A204.1 (cell line): ENCODE data around the gene FBXO9.

Experiments
- FAIRE-seq: peaks from 2 replicates; lab custom pipeline; 2012; peaks lifted over from hg19 to GRCh38; lab: Jason Lieb, UNC

FBXO9 gene

DNA sequence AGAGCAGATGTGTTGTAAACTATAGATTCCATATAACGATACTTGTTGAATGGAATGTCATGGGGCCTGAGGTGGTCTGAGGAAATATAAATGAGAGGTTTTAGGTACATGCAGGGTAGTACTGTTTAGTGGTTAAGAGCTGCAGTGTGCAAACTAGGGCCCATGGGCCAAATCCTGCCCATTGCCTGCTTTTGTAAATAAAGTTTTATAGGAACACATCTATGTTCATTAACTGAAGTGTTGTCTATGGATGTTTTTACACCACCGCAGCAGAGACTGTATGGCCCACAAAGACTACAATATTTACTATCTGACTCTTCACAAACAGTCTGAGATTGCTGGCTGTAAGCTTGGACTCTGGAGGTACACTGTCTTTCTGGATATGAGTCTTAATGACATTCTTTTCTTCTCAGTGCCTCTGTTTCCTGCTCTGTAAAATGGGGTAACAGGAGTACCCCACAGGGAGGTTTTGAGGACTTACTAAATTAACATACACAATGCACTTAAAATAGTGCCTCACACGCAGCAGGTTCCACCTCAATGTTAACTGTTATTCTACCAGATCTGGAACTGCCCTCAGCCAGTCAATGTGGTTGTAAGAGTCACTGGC is 70.9 kb downstream of the FBXO9 start:
- no peak for FAIRE-seq

DNA sequence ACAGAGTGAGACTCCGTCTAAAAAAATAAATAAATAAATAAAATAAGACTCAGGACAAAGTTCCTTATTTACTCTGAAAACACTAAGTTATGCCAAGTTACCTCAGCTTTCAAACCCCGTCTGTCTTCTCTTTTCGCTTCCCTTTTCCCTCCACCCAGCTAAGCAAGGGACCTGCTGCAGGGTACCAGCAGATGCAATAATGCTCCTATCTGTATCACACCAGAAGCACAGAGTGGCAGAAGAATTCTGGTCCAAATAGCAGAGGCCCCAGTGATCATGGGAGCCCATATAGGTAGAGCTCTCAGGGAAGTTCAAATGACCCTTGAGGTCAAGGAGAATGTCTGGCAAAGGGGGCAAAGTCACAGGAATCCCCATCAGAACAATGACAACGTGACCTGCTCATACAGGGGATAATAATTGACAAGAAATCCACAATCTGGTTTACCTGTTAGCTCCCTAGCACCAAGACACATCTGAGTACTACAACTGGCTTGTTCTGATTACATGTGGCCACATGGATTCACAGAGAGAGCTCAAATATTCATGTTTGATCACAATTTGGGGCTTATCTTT is 74.7 kb downstream of the FBXO9 start:
- FAIRE-seq: no peak

DNA sequence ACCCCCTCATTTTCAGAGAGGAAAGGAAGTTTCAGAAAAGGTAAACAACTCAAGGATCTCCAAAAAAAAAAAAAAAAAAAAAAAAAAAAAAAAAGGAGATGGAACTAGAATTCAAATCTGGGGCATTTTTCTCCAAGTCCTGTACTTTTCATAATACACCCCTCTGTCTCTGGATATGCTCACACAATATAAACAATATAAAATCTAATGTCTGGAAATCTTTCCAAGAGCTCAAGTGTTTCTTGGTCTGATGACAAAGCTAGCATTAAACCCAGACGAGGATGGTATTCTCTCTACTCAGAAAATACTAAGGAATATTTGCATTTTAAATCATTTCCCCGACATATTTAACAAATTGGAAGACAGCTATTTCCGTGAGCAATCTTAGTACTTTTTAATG is 77.6 kb downstream of the FBXO9 start:
- FAIRE-seq: no peak

DNA sequence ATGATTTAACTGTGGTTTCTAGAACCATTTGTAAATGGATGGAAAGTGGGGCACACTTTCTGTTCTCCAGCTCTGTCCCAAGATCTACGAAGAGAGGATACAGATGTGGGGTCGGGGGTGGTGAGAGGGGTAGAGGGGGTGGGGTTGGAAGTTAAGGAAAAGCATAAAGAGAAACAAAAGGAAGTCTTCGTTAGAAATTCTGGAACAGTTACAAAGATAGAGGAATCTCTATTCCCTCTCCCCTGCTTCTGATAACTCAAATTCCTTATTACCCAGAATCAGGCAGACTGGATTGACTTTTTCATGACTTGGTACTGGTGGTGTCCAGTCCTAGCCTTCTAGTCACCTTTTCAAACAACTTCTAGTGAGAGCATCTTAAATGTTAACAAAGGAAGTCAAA is 78.5 kb downstream of the FBXO9 start:
- FAIRE-seq: no peak

DNA sequence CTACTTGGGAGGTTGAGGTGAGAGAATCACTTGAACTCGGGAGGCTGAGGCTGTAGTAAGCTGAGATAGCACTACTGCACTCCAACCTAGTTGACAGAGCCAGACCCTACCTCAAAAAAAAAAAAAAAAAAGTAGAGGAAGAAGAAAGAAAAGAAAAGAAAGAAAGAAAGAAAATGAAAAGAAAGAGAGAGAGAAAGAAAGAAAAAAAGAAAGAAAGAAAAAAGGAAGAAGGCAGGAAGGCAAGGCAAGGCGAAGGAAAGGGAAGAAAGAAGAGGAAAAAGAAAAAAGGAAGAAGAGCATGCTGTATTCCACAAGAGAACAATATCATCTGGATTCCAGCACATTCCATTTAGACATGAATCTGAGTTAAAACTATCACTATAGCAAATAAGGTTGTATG is 79.6 kb downstream of the FBXO9 start:
- no peak for FAIRE-seq

DNA sequence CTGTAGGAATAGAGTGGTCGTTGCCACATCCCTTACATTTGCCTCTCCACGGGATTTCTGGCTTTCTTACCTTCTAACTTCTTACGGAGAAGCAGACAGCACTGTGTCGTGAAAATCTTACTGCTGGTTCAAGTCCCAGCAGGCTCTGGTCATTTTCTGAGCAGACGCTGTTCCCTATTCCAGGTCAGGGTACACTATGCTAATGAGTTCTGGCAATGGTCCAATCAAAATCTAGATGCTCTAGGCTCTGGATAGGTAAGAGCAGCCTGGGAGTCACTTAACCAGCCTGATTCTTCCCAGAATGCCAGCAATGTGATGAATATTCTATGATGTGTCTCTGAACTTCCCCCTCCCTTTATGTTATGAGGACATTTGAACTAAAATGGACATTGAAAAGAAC is 83.5 kb downstream of the FBXO9 start, which contains the start of gene GCM1:
GCM1 (minus strand) TSS at position 158 of the 400 bp plus-strand sequence. CDS start 3,209 bp downstream, outside the sequence.
- no peak for FAIRE-seq
